Measurements from ENCODE around the gene RAB7A.

Gene RAB7A

GRCh38 chr3:128726023-128727016 is at the start of gene RAB7A:
TSS of gene RAB7A (plus strand) at chr3:128726183. CDS start at chr3:128795368, 69,185 bp downstream.
- peak; percentile 98 for DNase-seq (ENCODE audit: low read depth, low spot score)

- no peak for DNase-seq (ENCODE audit: low read depth, low spot score)
Observed at GRCh38 chr3:128679338-128679737, 46.6 kb upstream of the RAB7A start.

- DNase-seq (ENCODE audit: low read depth, low spot score), result peak; percentile 96
Observed at GRCh38 chr3:128680603-128681368, 45.2 kb upstream of the RAB7A start.

- DNase-seq (ENCODE audit: low read depth, low spot score), result no peak
Observed at GRCh38 chr3:128681369-128681829, 44.6 kb upstream of the RAB7A start.

GRCh38 chr3:128683957-128684356 is 42.0 kb upstream of the RAB7A start:
- no peak for DNase-seq (ENCODE audit: low read depth, low spot score)

- no peak for DNase-seq (ENCODE audit: low read depth, low spot score)
Observed at GRCh38 chr3:128684986-128685726, 40.8 kb upstream of the RAB7A start.

- no peak for DNase-seq (ENCODE audit: low read depth, low spot score)
Observed at GRCh38 chr3:128686465-128686864, 39.5 kb upstream of the RAB7A start.

- DNase-seq (ENCODE audit: low read depth, low spot score), result no peak
Observed at GRCh38 chr3:128689060-128689459, 36.9 kb upstream of the RAB7A start.

GRCh38 chr3:128693696-128694095 is 32.3 kb upstream of the RAB7A start:
- no peak for DNase-seq (ENCODE audit: low read depth, low spot score)

GRCh38 chr3:128697341-128697740 is 28.6 kb upstream of the RAB7A start:
- DNase-seq (ENCODE audit: low read depth, low spot score), result no peak

GRCh38 chr3:128698211-128699047 is 27.6 kb upstream of the RAB7A start:
- DNase-seq (ENCODE audit: low read depth, low spot score), result no peak

GRCh38 chr3:128701342-128702212 is 24.4 kb upstream of the RAB7A start:
- DNase-seq (ENCODE audit: low read depth, low spot score), result no peak

- no peak for DNase-seq (ENCODE audit: low read depth, low spot score)
Observed at GRCh38 chr3:128702391-128702790, 23.6 kb upstream of the RAB7A start.

GRCh38 chr3:128703561-128703960 is 22.4 kb upstream of the RAB7A start:
- DNase-seq (ENCODE audit: low read depth, low spot score), result no peak

GRCh38 chr3:128706086-128706615 is 19.8 kb upstream of the RAB7A start:
- DNase-seq (ENCODE audit: low read depth, low spot score), result no peak

- DNase-seq (ENCODE audit: low read depth, low spot score), result no peak
Observed at GRCh38 chr3:128707928-128708494, 18.0 kb upstream of the RAB7A start.

- no peak for DNase-seq (ENCODE audit: low read depth, low spot score)
Observed at GRCh38 chr3:128709038-128709437, 16.9 kb upstream of the RAB7A start.

- no peak for DNase-seq (ENCODE audit: low read depth, low spot score)
Observed at GRCh38 chr3:128709506-128710210, 16.3 kb upstream of the RAB7A start.

Data from smooth muscle cell of the brain vasculature (primary cell).